ENCODE data around the gene PTPRN2. TPM values are rescaled to one million over a fixed set of nuclear protein-coding genes. Genes with fewer than 3 reads are reported as not detected.

Gene PTPRN2
- total RNA-seq, 1 experiment from 2014 or later, result 2.1 TPM

GRCh38 chr7:158401826-158402225 is 185.8 kb downstream of the PTPRN2 start:
- H3K79me2 ChIP-seq (ENCODE audit: insufficient read depth, low read length), result no peaks in the 10 kb centered on the region
- no peak overlapping the region for H3K27ac ChIP-seq (ENCODE audit: low read depth, low read length)
- no TSS peak for BruUV-seq (replicated peaks)
- H4K20me1 ChIP-seq (ENCODE audit: insufficient read depth), result no peaks in the 10 kb centered on the region
- ChIA-PET CTCF (no interaction called here), RAD21 (ENCODE audit: low non-redundant PET in 1 of 2, low total read pairs in 2 of 2, uncharacterized antibody in 2 of 2, unreplicated experiment in 2 of 2) (no interaction called here), POLR2A (no interaction called here)
- TF ChIP-seq CBX3 (IDR thresholded peaks at IDR 0.05; ENCODE audit: low read depth) (no peak), ELF1 (IDR thresholded peaks at IDR 0.05; ENCODE audit: borderline replicate concordance, low read depth) (no peak), ATF3 (IDR thresholded peaks at IDR 0.05) (no peak), JUND (IDR thresholded peaks at IDR 0.05) (no peak), REST (IDR thresholded peaks at IDR 0.05; ENCODE audit: low read depth) (no peak), CTCF (IDR thresholded peaks at IDR 0.05 in 2 of 3, conservative IDR thresholded peaks at IDR 0.05 in 1 of 3; ENCODE audit: borderline replicate concordance in 1 of 3, insufficient read depth in 1 of 3, low read depth in 2 of 3, low read length in 2 of 3) (no peak), EGR1 (IDR thresholded peaks at IDR 0.05; ENCODE audit: low read depth) (no peak), EZH2phosphoT487 (IDR thresholded peaks at IDR 0.05; ENCODE audit: borderline replicate concordance) (no peak), MAX (IDR thresholded peaks at IDR 0.05) (no peak), POLR2AphosphoS5 (IDR thresholded peaks at IDR 0.05; ENCODE audit: low read depth, low read length) (no peak), FOSL1 (IDR thresholded peaks at IDR 0.05; ENCODE audit: low read depth) (no peak), YY1 (IDR thresholded peaks at IDR 0.05; ENCODE audit: extremely low read depth, insufficient replicate concordance, low read depth, low read length) (no peak), ZFX (IDR thresholded peaks at IDR 0.05) (no peak), TCF7L2 (IDR thresholded peaks at IDR 0.05; ENCODE audit: borderline replicate concordance, extremely low read depth, insufficient read depth, insufficient read length) (no peak), POLR2A (IDR thresholded peaks at IDR 0.05; ENCODE audit: borderline replicate concordance, extremely low read depth, insufficient read depth, insufficient read length) (no peak), ZBTB33 (IDR thresholded peaks at IDR 0.05; ENCODE audit: extremely low read depth, insufficient replicate concordance, low read length) (no peak), SP1 (IDR thresholded peaks at IDR 0.05; ENCODE audit: low read depth) (no peak), ZNF274 (IDR thresholded peaks at IDR 0.05; ENCODE audit: low read depth, low read length) (no peak)
- no peak overlapping the region for H2AFZ ChIP-seq (ENCODE audit: low read depth, low read length, poor library complexity, severe bottlenecking)
- no peaks in the 10 kb centered on the region for H3K36me3 ChIP-seq (ENCODE audit: control insufficient read depth in 1 of 2, insufficient read depth in 2 of 2, low read length in 2 of 2)
- ATAC-seq (no peak), DNase-seq (ENCODE audit: low read depth, low spot score) (no peak)
- H3K4me2 ChIP-seq (ENCODE audit: low read length), result no peak overlapping the region
- peaks cover 0 to 3% of the 10 kb centered on the region in 2 experiments; a peak in 1 of 4 replicates for H3K9me3 ChIP-seq (ENCODE audit: control insufficient read depth in 1 of 2, insufficient read depth in 1 of 2, low read depth in 1 of 2, low read length in 2 of 2)
- H3K9me2 ChIP-seq (ENCODE audit: insufficient read depth), result no peaks in the 10 kb centered on the region
- no peaks in the 10 kb centered on the region for H3K27me3 ChIP-seq (ENCODE audit: insufficient read depth, low read length)
- intact Hi-C loops (cut with micrococcal nuclease), result no loop called here
- no peak overlapping the region for H3K4me3 ChIP-seq (replicated peaks in 1 of 2; ENCODE audit: low read depth in 1 of 2, low read length in 2 of 2)
- H3K4me1 ChIP-seq (ENCODE audit: control insufficient read depth in 1 of 2, insufficient read depth in 2 of 2, low read length in 2 of 2), result no peaks in the 10 kb centered on the region
- H3K9ac ChIP-seq (ENCODE audit: low read length), result no peak overlapping the region
